Lower lobe of right lung (tissue), 2 donors: Measurements from ENCODE around the gene ZNF616. TPM values are rescaled to one million over a fixed set of nuclear protein-coding genes. Genes with fewer than 3 reads are reported as not detected.

ENCODE experiments used
- ATAC-seq, 2 donors: fragments of 200-7000 bp; cut with Tn5 transposase; one replicate each; pipeline ENCODE4 v1.9.1; 2020 to 2022; ENCODE audit warnings: mild to moderate bottlenecking in 2 of 2, moderate library complexity in 2 of 2
- DNase-seq: peaks from one replicate; pipeline ENCODE4 v3.0.0-alpha.2; 2020
- H3K27ac ChIP-seq: fragments of 200-600 bp; one replicate; pipeline ENCODE4 v1.8.0; 2022
- H3K27me3 ChIP-seq: fragments of 200-600 bp; one replicate; pipeline ENCODE4 v1.8.0; 2022; ENCODE audit warnings: low read depth
- H3K36me3 ChIP-seq: fragments of 200-600 bp; one replicate; pipeline ENCODE4 v1.8.0; 2022; ENCODE audit warnings: mild to moderate bottlenecking
- H3K4me1 ChIP-seq: fragments of 200-600 bp; one replicate; pipeline ENCODE4 v1.8.0; 2022
- H3K4me3 ChIP-seq: fragments of 200-600 bp; one replicate; pipeline ENCODE4 v1.8.0; 2022; ENCODE audit warnings: mild to moderate bottlenecking
- H3K9me3 ChIP-seq: fragments of 200-600 bp; one replicate; pipeline ENCODE4 v1.8.0; 2022
- CTCF ChIP-seq: fragments of 200-600 bp; IDR thresholded peaks from one replicate; pipeline ENCODE4 v1.8.0; 2022; ENCODE audit warnings: antibody characterized with exemption, mild to moderate bottlenecking
- intact Hi-C: fragments of 100-400 bp; cut with DNase I; formaldehyde crosslinking; loops from one replicate; pipeline ENCODE4 v1.11.0; 2022
- total RNA-seq: library from RNA; stranded (reverse); fragmentation: NEBNext Ultra II Directional; extraction: Animal tissue kit (Norgen Biotek cat#: 25700); gene quantifications from one replicate; pipeline ENCODE4 v1.2.1, GENCODE V29; 2021
- donor health status: DM: no; HTN: yes; CAD: no; lungs with severe emphysema.

The ZNF616 gene
- total RNA-seq, 1 donor from 2014 or later, result 13.4 TPM

GRCh38 chr19:52086481-52086880 lies 53.3 kb downstream of the ZNF616 start:
- H3K27ac ChIP-seq, result no peak overlapping the region
- DNase-seq, result no peak
- no peak for ATAC-seq
- no peak for TF ChIP-seq CTCF
- H3K9me3 ChIP-seq, result peaks cover 24% of the 10 kb centered on the region
- no peaks in the 10 kb centered on the region for H3K27me3 ChIP-seq
- intact Hi-C loops, result no loop called here
- peaks cover 5% of the 10 kb centered on the region for H3K4me1 ChIP-seq
- no peak overlapping the region for H3K4me3 ChIP-seq
- H3K36me3 ChIP-seq, result peaks cover 75% of the 10 kb centered on the region

- no peaks in the 10 kb centered on the region for H3K27me3 ChIP-seq
- H3K27ac ChIP-seq, result no peak overlapping the region
- H3K4me3 ChIP-seq, result no peak overlapping the region
- TF ChIP-seq CTCF, result no peak
- ATAC-seq (no peak), DNase-seq (no peak)
- intact Hi-C loops, result no loop called here
- H3K9me3 ChIP-seq, result peaks cover 93% of the 10 kb centered on the region
- H3K36me3 ChIP-seq, result peaks cover 77% of the 10 kb centered on the region
- no peaks in the 10 kb centered on the region for H3K4me1 ChIP-seq
Observed at GRCh38 chr19:52070496-52070895, 69.2 kb downstream of the ZNF616 start.

- H3K4me1 ChIP-seq, result no peaks in the 10 kb centered on the region
- intact Hi-C loops, result no loop called here
- no peak overlapping the region for H3K4me3 ChIP-seq
- H3K27me3 ChIP-seq, result no peaks in the 10 kb centered on the region
- H3K9me3 ChIP-seq, result peaks cover 97% of the 10 kb centered on the region
- DNase-seq (no peak), ATAC-seq (no peak)
- H3K36me3 ChIP-seq, result peaks cover 69% of the 10 kb centered on the region
- H3K27ac ChIP-seq, result no peak overlapping the region
- no peak for TF ChIP-seq CTCF
Observed at GRCh38 chr19:52069653-52070052, 70.1 kb downstream of the ZNF616 start.

GRCh38 chr19:52066258-52066863 lies 73.4 kb downstream of the ZNF616 start:
- Histone ChIP-seq H3K27ac (no peak overlapping the region), H3K36me3 (peaks cover 51% of the 10 kb centered on the region), H3K9me3 (peaks cover 100% of the 10 kb centered on the region), H3K27me3 (no peaks in the 10 kb centered on the region), H3K4me3 (no peak overlapping the region), H3K4me1 (no peaks in the 10 kb centered on the region)
- ATAC-seq (no peak), DNase-seq (no peak)
- TF ChIP-seq CTCF, result no peak
- intact Hi-C loops, result no loop called here

GRCh38 chr19:52065399-52065798 lies 74.3 kb downstream of the ZNF616 start:
- Histone ChIP-seq H3K4me3 (no peak overlapping the region), H3K36me3 (peaks cover 44% of the 10 kb centered on the region), H3K9me3 (peaks cover 100% of the 10 kb centered on the region), H3K27ac (no peak overlapping the region), H3K27me3 (no peaks in the 10 kb centered on the region), H3K4me1 (no peaks in the 10 kb centered on the region)
- no peak for TF ChIP-seq CTCF
- intact Hi-C loops, result no loop called here
- ATAC-seq (no peak), DNase-seq (no peak)

Other genes with a start within 250 kb of the ZNF616 start
- gene ZNF649, start 234.9 kb downstream of the ZNF616 start, total RNA-seq, result 14.3 TPM
- gene ZNF613, start 212.5 kb downstream of the ZNF616 start, total RNA-seq, result 7.9 TPM
- gene ZNF350, start 153.1 kb downstream of the ZNF616 start, total RNA-seq, result 13.7 TPM
- gene ZNF615, start 131.7 kb downstream of the ZNF616 start, total RNA-seq, result 9.6 TPM
- 7.1 TPM for gene ZNF614, start 111.6 kb downstream of the ZNF616 start, total RNA-seq
- 11.3 TPM for gene ZNF432, start 91.1 kb downstream of the ZNF616 start, total RNA-seq
- gene ZNF841, start 44.2 kb downstream of the ZNF616 start, total RNA-seq, result 25.3 TPM
- 15.9 TPM for gene ZNF836, start 31.7 kb upstream of the ZNF616 start, total RNA-seq
- gene PPP2R1A, start 50.1 kb upstream of the ZNF616 start, total RNA-seq, result 154 TPM
- gene ZNF766, start 129.6 kb upstream of the ZNF616 start, total RNA-seq, result 17.9 TPM
- 9.0 TPM for gene ZNF480, start 157.2 kb upstream of the ZNF616 start, total RNA-seq
- gene ZNF610, start 196.3 kb upstream of the ZNF616 start, total RNA-seq, result 3.6 TPM
- 18.3 TPM for gene ZNF880, start 230.0 kb upstream of the ZNF616 start, total RNA-seq